Cardiac septum (tissue), 1 donor: Measurements from ENCODE around the gene CD48. TPM values are rescaled to one million over a fixed set of nuclear protein-coding genes. Genes with fewer than 3 reads are reported as not detected.

Experiments
- DNase-seq: peaks from one replicate; pipeline ENCODE4 v3.0.0-alpha.2; 2020; ENCODE audit warnings: low spot score
- intact Hi-C: fragments of 100-400 bp; cut with DNase I; formaldehyde crosslinking; loops from one replicate; pipeline ENCODE4 v1.14.0; 2022
- total RNA-seq: library from RNA; stranded (reverse); fragmentation: NEBNext Ultra II Directional; extraction: Animal tissue kit (Norgen Biotek cat#: 25700); gene quantifications from one replicate; pipeline ENCODE4 v1.2.1, GENCODE V29; 2021
- donor health status: DM: no; HTN: no; CAD: no.

Gene CD48
- total RNA-seq, 1 donor from 2014 or later: 1.00 TPM

- DNase-seq: no peak
- intact Hi-C loops: no loop called here
These were observed 71.1 kb downstream of the CD48 start for GRCh38 chr1:160640359-160641123.

DNA sequence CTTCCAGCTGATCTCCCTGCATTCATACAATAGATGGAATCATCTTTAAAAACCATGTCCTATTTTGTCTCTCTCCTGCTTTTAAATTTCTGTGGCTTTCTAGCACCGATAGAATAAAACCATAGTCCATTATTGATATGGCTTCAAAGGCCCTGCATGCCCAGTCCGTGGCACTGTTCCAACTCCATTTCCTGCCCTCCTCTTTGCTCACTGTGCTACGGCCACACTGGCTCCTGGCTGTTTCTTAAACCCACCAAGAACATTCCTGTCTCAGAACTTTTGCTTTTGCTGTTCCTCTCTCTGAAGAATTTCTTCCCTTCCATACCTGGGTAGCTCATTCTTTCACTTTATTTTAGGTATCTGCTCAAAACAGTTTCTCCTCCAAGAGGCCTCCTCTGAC, 72.0 kb downstream of the CD48 start:
- intact Hi-C loops: no loop called here

DNA sequence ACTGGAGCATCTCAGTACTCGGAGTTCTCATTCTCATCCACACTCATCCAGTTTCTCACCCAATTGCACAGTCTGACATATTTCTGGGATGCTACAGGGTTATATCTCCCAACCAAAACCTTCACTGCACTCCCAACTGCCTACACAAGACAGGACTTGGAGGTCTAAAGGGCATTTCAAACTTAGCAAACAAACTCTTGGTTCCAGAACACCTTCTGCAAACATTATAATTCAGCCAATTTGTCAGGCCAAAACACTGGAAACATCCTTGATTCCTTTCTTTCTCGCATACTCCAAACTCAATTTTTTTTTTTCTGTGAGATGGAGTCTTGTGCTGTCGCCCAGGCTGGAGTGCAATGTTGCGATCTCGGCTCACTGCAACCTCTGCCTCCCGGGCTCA, 72.7 kb downstream of the CD48 start:
- DNase-seq: no peak
- intact Hi-C loops: no loop called here

More for the DNA sequence above, 72.0 kb downstream of the CD48 start:
- DNase-seq: no peak

- no peak for DNase-seq
- intact Hi-C loops: no loop called here
These were observed 73.1 kb downstream of the CD48 start for GRCh38 chr1:160638540-160638857.

- no peak for DNase-seq
- intact Hi-C loops: no loop called here
These were observed 73.6 kb downstream of the CD48 start for GRCh38 chr1:160637821-160638539.

DNA sequence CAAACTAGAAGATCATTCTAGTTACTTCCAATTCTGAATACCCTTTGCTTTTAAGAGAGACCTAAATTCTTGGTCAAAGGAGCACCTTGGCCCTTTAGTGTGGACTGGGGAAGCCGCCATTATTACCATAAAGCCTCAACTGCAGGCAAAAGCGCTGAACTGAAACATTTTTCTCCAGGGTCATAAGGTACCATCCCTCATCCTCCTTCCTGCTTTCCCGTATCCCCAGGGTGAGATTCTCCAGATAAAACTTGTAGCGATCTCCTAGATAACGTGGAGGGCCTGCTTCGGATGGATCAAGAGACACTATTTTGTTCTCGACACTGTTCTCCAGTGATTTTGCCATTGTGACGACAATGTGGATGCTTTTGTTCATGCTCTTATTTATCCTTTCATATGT, 74.6 kb downstream of the CD48 start:
- intact Hi-C loops: no loop called here
- no peak for DNase-seq

GRCh38 chr1:160636547-160636946, 75.1 kb downstream of the CD48 start:
- intact Hi-C loops: no loop called here
- no peak for DNase-seq

DNA sequence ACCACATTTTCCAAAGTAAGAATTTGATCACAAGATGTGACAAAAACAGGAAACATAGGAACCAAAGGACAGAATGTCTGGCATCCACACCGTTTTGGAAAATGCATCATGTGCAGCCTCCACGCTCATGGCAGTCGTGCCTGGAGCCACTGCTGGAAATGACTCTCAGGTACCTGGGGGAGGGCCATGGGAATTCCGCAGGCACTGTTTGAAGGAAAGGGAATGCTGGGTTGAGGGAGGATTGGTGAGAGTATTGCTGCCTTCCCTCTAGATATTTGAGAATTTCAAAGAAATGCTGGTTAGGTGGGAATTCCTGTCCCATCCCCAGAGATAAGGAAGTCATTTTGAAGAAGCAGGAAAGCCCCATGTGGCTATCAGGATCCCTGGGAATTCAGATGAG, 75.5 kb downstream of the CD48 start:
- intact Hi-C loops: no loop called here

DNA sequence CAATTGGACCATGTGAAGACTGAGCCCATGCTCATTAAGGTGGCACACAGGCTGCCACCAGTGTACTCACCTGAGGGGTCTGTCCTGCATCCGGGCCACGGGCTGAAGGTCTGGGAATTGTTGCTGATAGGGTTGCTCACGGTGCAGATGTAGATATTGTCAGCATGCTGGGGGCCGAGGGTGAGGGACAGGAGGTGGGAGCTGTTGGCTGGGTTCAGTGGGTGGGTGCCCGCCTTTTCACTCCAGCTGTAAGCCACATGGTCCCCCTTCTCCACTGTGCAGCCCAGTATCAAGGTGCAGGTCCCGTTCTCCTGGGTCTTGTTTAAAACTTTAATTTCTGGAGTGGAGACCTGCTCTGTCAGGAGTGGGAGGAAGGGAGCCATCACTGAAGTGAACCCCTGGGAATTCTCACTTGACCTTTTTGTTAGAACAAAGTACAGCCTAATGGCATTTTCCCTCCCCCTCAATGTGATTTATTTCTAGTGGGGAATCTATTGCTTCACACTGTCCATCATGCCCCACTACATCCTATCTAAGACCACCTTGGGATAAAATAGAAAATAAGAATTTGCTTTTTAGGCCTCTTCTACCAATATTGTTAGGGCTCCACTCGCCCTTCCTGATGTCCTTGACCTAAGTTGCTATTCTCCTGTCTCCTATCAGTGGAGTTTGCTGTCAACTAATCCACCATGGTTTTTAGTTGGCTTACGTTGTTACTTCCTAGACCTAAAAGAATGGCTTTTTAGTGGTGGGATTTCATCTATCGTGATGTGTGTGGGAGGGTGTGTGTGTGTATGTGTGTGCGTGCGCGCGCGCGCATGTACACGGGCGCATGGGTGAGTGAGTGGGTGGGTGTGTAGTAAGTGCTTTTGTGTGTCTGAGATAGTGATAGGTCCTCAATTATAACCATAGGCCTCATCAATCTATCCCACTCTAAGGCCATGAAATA, 76.8 kb downstream of the CD48 start:
- no peak for DNase-seq
- intact Hi-C loops: no loop called here

More for the DNA sequence above, 75.5 kb downstream of the CD48 start:
- DNase-seq: no peak

DNA sequence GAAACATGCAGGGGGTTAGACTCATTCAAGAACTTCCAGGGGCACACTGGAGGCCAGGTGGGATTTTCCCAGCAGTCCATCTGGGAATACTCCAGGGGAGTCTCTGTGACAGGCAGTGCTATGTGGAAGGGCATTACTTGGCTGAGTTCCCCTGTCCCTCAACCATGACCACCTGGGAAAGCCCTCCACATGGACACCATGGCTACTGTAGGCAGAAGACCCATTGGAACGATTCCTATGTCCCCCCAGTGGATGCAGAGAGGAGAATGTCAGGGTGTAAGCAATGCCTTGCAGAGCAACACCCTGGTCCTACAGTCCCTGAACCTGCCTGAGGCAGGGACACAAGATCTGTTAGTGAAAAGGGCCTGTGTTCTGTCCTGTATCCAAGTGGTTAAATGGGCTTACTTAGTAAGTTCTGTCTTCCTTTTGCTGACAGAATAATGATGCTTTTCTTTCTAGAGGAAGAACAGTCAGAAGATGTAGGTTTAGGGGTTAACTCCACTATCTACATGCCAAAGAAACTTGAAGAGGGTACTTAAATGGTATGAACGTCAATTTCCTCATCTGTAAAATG, 78.2 kb downstream of the CD48 start:
- no peak for DNase-seq
- intact Hi-C loops: no loop called here

DNA sequence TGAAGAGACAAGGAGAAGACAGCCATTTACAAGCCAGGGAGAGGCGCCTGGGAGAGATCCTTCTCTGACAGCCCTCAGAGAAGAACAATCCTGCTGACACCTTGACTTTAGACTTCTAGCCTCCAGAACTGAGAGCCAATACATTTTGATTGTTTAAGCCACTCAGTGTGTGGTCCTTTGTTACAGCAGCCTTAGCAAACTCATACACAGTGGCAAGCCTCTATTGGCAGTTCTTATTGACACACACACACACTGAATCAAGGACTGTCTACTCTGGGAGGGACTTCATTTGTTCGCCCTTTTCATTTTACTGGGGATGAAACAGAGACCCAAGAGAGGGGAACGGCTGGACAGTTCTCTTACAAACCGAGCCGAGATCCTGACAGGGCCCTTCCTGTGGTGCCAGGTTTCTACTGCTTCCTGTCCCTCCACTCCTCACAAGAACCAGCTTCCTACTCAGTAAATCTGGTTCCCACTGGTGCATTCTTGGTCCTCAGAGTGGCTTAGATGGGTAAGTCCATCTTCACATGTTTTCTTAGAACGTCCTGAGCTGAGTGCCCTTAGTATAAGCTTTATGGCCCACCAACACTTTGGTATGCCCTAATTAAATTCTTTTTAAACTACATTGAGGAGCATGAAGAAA, 79.5 kb downstream of the CD48 start:
- intact Hi-C loops: no loop called here
- no peak for DNase-seq

DNA sequence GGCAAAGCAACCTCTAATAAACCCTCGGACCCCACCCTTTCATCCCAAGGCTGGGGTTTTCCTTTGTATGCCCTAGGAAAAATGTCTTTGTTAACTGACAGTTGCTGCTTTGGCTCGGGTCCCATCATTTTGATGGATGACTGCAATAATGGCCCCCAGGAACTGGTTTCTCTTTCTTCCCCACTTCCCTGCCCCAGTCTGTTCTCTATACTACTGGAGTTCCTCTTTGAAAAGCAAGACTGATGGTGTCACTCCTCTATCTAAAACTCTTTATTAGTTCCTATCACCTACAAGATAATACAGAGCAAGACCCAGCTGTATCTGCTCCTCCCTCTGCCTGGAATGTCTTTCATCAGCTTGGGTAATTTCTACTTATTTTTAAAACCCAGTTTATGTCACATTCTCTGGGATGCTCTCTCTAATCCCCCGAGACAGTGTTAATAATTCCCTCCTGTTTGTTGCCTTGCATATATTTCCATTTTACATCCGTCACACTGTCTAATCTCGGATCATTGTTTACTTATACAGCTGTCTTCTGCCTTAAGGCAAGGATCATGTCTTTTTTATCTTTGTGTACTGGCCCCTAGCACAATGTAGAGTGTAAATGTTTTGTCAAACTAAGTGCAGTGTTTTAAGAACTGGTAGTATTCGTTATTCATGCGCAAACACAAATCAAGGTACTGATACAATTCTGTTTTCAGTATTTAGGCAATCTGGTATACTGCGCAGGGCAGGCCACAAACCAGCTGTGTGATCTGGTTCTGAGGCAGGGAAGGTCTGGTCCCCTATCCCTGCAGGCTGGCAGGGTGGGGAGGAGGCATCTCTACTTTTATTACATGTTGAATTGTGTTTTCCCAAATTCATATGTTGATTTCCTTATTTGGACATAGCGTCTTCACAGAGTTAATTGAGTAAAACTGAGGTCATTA, 80.8 kb downstream of the CD48 start:
- intact Hi-C loops: no loop called here
- no peak for DNase-seq

GRCh38 chr1:160629286-160630210, 82.1 kb downstream of the CD48 start:
- DNase-seq: no peak
- intact Hi-C loops: no loop called here

DNA sequence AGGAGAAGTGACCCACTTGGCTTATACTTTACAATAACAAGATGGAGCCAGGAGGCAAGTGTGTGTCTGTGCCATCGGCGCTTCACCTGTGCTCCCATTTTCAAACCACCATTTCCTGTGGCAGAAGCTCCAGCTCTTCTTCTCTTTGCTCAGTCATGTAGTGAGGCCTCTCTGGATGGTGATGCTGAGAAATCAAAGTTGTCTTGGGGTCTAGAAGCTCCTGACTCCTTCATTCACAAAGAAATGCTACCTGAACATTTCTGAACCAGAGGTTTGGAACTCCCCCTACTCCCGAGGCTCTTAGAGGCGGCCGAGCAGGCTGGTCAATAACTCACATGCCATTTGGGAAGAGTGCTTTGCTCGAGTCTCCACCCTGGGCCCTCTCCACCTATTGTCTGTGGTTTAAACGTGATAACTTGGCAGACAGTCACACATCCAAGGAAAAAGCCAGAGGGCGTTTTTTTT, 82.8 kb downstream of the CD48 start:
- no peak for DNase-seq
- intact Hi-C loops: no loop called here
